Astrocyte (in vitro differentiated cells and primary cell): ENCODE data around the gene MSS51. TPM values are rescaled to one million over a fixed set of nuclear protein-coding genes. Genes with fewer than 3 reads are reported as not detected.

Source experiments
- DNase-seq: peaks from one replicate; pipeline ENCODE4 v3.0.0-alpha.2; 2010; ENCODE audit warnings: low read depth
- FAIRE-seq: peaks from 2 replicates; lab custom pipeline; 2011; peaks lifted over from hg19 to GRCh38; lab: Jason Lieb, UNC
- H2AFZ ChIP-seq: 2 replicates; pipeline ENCODE4 v1.6.0; 2012; ENCODE audit warnings: low read depth, low read length, inconsistent platforms
- H3K27ac ChIP-seq: 2 replicates; pipeline ENCODE4 v1.5.1; 2011; ENCODE audit warnings: low read depth, low read length, inconsistent platforms
- H3K27me3 ChIP-seq: 2 replicates; pipeline ENCODE4 v1.6.0; 2011; ENCODE audit warnings: low read length, inconsistent platforms; ENCODE audit not compliant: insufficient read depth
- H3K36me3 ChIP-seq: 2 replicates; pipeline ENCODE4 v1.5.1; 2011; ENCODE audit warnings: low read length, inconsistent platforms; ENCODE audit not compliant: insufficient read depth
- H3K4me1 ChIP-seq: 2 replicates; pipeline ENCODE4 v1.5.1; 2011; ENCODE audit warnings: low read length, inconsistent platforms; ENCODE audit not compliant: insufficient read depth
- H3K4me2 ChIP-seq: 2 replicates; pipeline ENCODE4 v1.6.0; 2012; ENCODE audit warnings: low read length, inconsistent platforms
- H3K4me3 ChIP-seq: 2 replicates; pipeline ENCODE4 v1.5.1; 2011; ENCODE audit warnings: low read depth, mild to moderate bottlenecking, low read length, inconsistent platforms; ENCODE audit not compliant: insufficient read depth
- H3K79me2 ChIP-seq: 2 replicates; pipeline ENCODE4 v1.6.0; 2012; ENCODE audit warnings: mild to moderate bottlenecking, low read length, inconsistent platforms; ENCODE audit not compliant: insufficient read depth
- H3K9ac ChIP-seq: 2 replicates; pipeline ENCODE4 v1.6.0; 2012; ENCODE audit warnings: mild to moderate bottlenecking, low read length, inconsistent platforms
- H3K9me3 ChIP-seq: 2 replicates; pipeline ENCODE4 v1.5.1; 2012; ENCODE audit warnings: low read depth, mild to moderate bottlenecking, low read length, inconsistent platforms; ENCODE audit not compliant: insufficient read depth
- H4K20me1 ChIP-seq: 2 replicates; pipeline ENCODE4 v1.6.0; 2012; ENCODE audit warnings: low read length, inconsistent platforms; ENCODE audit not compliant: insufficient read depth
- H3K27ac Mint-ChIP-seq: one replicate; pipeline ENCODE4 v1.8.0; 2021; ENCODE audit warnings: mild to moderate bottlenecking, mixed read lengths; ENCODE audit not compliant: unreplicated experiment
- H3K27me3 Mint-ChIP-seq: one replicate; pipeline ENCODE4 v1.8.0; 2021; ENCODE audit warnings: low read depth, mixed read lengths; ENCODE audit not compliant: unreplicated experiment
- H3K36me3 Mint-ChIP-seq: one replicate; pipeline ENCODE4 v1.8.0; 2021; ENCODE audit warnings: low read depth, mixed read lengths; ENCODE audit not compliant: unreplicated experiment
- H3K4me1 Mint-ChIP-seq: one replicate; pipeline ENCODE4 v1.8.0; 2021; ENCODE audit warnings: low read depth, mixed read lengths; ENCODE audit not compliant: unreplicated experiment
- H3K4me3 Mint-ChIP-seq: one replicate; pipeline ENCODE4 v1.8.0; 2021; ENCODE audit warnings: mild to moderate bottlenecking, moderate library complexity, mixed read lengths; ENCODE audit not compliant: unreplicated experiment
- H3K9me3 Mint-ChIP-seq: one replicate; pipeline ENCODE4 v1.8.0; 2021; ENCODE audit warnings: mild to moderate bottlenecking, mixed read lengths; ENCODE audit not compliant: unreplicated experiment
- CTCF ChIP-seq: IDR thresholded peaks from 2 replicates; pipeline ENCODE4 v1.5.1; 2011; ENCODE audit warnings: low read depth, mild to moderate bottlenecking, inconsistent platforms, low read length, moderate library complexity; ENCODE audit not compliant: insufficient read depth
- EZH2 ChIP-seq: IDR thresholded peaks from 2 replicates; pipeline ENCODE4 v1.6.1; 2012; ENCODE audit warnings: mild to moderate bottlenecking, low read length, inconsistent platforms; ENCODE audit not compliant: insufficient read depth
- total RNA-seq: library from RNA; stranded (reverse); gene quantifications from 2 replicates; pipeline ENCODE4 v1.2.1, GENCODE V29; 2021

MSS51 gene
- total RNA-seq, 1 donor from 2014 or later = 1.1 TPM

GRCh38 chr10:73423309-73423708 is 10.1 kb downstream of the MSS51 start:
- Mint-ChIP-seq H3K27me3 (no peaks in the 10 kb centered on the region), H3K4me1 (no peaks in the 10 kb centered on the region), H3K4me3 (no peak overlapping the region), H3K27ac (no peak overlapping the region), H3K36me3 (peaks cover 34% of the 10 kb centered on the region), H3K9me3 (no peaks in the 10 kb centered on the region)
- Histone ChIP-seq H4K20me1 (no peaks in the 10 kb centered on the region), H3K79me2 (no peaks in the 10 kb centered on the region), H3K4me2 (no peak overlapping the region), H3K27ac (no peak overlapping the region), H3K9me3 (no peaks in the 10 kb centered on the region), H3K27me3 (no peaks in the 10 kb centered on the region), H3K36me3 (peaks cover 42% of the 10 kb centered on the region), H3K4me1 (peaks cover 4% of the 10 kb centered on the region), H2AFZ (no peak overlapping the region), H3K9ac (no peak overlapping the region), H3K4me3 (no peak overlapping the region)
- no peak for FAIRE-seq
- no peak for DNase-seq
- no peak for TF ChIP-seq CTCF
- TF ChIP-seq EZH2 = no peak

GRCh38 chr10:73416571-73416970 is 16.8 kb downstream of the MSS51 start:
- Mint-ChIP-seq H3K36me3 (peaks cover 1% of the 10 kb centered on the region), H3K4me3 (no peak overlapping the region), H3K4me1 (peaks cover 3% of the 10 kb centered on the region), H3K9me3 (no peaks in the 10 kb centered on the region), H3K27ac (no peak overlapping the region), H3K27me3 (no peaks in the 10 kb centered on the region)
- no peak for FAIRE-seq
- H3K27ac ChIP-seq = no peak overlapping the region
- H3K4me1 ChIP-seq = peaks cover 11% of the 10 kb centered on the region
- DNase-seq = no peak
- H3K9me3 ChIP-seq = no peaks in the 10 kb centered on the region
- no peaks in the 10 kb centered on the region for H4K20me1 ChIP-seq
- no peak overlapping the region for H3K4me2 ChIP-seq
- no peak overlapping the region for H2AFZ ChIP-seq
- TF ChIP-seq CTCF = no peak
- TF ChIP-seq EZH2 = no peak
- H3K4me3 ChIP-seq = no peak overlapping the region
- peaks cover 3% of the 10 kb centered on the region for H3K36me3 ChIP-seq
- no peak overlapping the region for H3K9ac ChIP-seq
- peaks cover 20% of the 10 kb centered on the region for H3K79me2 ChIP-seq
- H3K27me3 ChIP-seq = no peaks in the 10 kb centered on the region

GRCh38 chr10:73414230-73414945 is 19.0 kb downstream of the MSS51 start:
- H3K9ac ChIP-seq = peak overlapping the region; percentile 97
- no peak for TF ChIP-seq EZH2
- no peak for TF ChIP-seq CTCF
- H2AFZ ChIP-seq = peak overlapping the region; percentile 61
- peaks cover 41% of the 10 kb centered on the region for H3K79me2 ChIP-seq
- H3K4me3 ChIP-seq = peak overlapping the region; percentile 85
- H3K27ac ChIP-seq = no peak overlapping the region
- Mint-ChIP-seq H3K27ac (no peak overlapping the region), H3K27me3 (no peaks in the 10 kb centered on the region), H3K4me3 (peak overlapping the region; percentile 85), H3K4me1 (peaks cover 3% of the 10 kb centered on the region), H3K36me3 (no peaks in the 10 kb centered on the region), H3K9me3 (no peaks in the 10 kb centered on the region)
- no peak for FAIRE-seq
- H3K4me1 ChIP-seq = peaks cover 8% of the 10 kb centered on the region
- no peaks in the 10 kb centered on the region for H3K9me3 ChIP-seq
- no peak for DNase-seq
- peak overlapping the region; percentile 86 for H3K4me2 ChIP-seq
- peaks cover 19% of the 10 kb centered on the region for H4K20me1 ChIP-seq
- H3K36me3 ChIP-seq = no peaks in the 10 kb centered on the region
- no peaks in the 10 kb centered on the region for H3K27me3 ChIP-seq
